ENCODE results near the gene MGAT4B.

GRCh38 chr5:179833056-179833708 is 26.5 kb upstream of the MGAT4B start:
- TF ChIP-seq CTCF (IDR thresholded peaks at IDR 0.05): no peak
- no peak for TF ChIP-seq POLR2A (IDR thresholded peaks at IDR 0.05)
